NK-92 treated with Interleukin-12 subunit alpha and Interleukin-12 subunit beta, amount 100 ng/mL, for 24 hours (cell line): ENCODE results near the gene CNTNAP4.

ENCODE experiments used
- DNase-seq: peaks from one replicate; lab custom pipeline; 2025; lab: John Stamatoyannopoulos, UW

The CNTNAP4 gene

DNA sequence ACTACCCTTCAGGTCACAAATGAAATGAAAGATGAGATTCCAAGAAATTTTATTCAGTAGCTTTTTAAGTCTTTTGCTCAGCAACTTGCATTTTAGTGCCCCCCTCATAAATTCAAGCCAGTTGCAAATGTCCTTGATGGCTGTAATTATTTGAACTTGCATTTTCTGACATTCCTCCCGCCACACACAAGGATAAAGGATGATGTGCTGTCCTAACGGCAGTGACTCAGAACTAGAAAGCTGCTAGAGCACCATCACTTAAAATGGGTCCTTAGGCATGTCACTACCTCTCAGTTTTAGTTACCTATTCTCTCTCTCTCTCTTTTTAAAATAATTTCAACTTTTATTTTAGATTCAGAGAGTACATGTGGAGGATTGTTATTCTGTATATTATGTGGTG lies 306.7 kb downstream of the CNTNAP4 start:
- no peak for DNase-seq

GRCh38 chr16:76598498-76598897 lies 321.3 kb downstream of the CNTNAP4 start:
- DNase-seq = no peak

GRCh38 chr16:76607317-76607716 lies 330.1 kb downstream of the CNTNAP4 start:
- no peak for DNase-seq
